HUES48 (cell line): ENCODE data around the gene SELENON.

Experiments
- H3K27ac ChIP-seq: one replicate; pipeline ENCODE4 v1.7.0; 2013; ENCODE audit warnings: low read depth, low read length, inconsistent platforms
- H3K27me3 ChIP-seq: 2 replicates; pipeline ENCODE4 v1.6.1; 2013; ENCODE audit warnings: mild to moderate bottlenecking, low read length; ENCODE audit not compliant: control insufficient read depth, insufficient read depth
- H3K36me3 ChIP-seq: 2 replicates; pipeline ENCODE4 v1.6.1; 2013; ENCODE audit warnings: low read length; ENCODE audit not compliant: control insufficient read depth, insufficient read depth
- H3K4me1 ChIP-seq: 2 replicates; pipeline ENCODE4 v1.6.1; 2013; ENCODE audit warnings: mild to moderate bottlenecking, low read length; ENCODE audit not compliant: control insufficient read depth, insufficient read depth
- H3K4me3 ChIP-seq: 2 replicates; pipeline ENCODE4 v1.5.1; 2013; ENCODE audit warnings: mild to moderate bottlenecking, low read depth, low read length
- H3K9ac ChIP-seq: 2 replicates; pipeline ENCODE4 v1.6.1; 2013; ENCODE audit warnings: mild to moderate bottlenecking, low read depth, low read length, moderate library complexity
- H3K9me3 ChIP-seq: 2 replicates; pipeline ENCODE4 v1.6.1; 2013; ENCODE audit warnings: low read length; ENCODE audit not compliant: control insufficient read depth, insufficient read depth

The SELENON gene

GRCh38 chr1:25763493-25763892, 36.5 kb upstream of the SELENON start:
- no peaks in the 10 kb centered on the region for H3K9me3 ChIP-seq
- H3K27me3 ChIP-seq = no peaks in the 10 kb centered on the region
- no peak overlapping the region for H3K4me3 ChIP-seq
- no peak overlapping the region for H3K9ac ChIP-seq
- H3K36me3 ChIP-seq = no peaks in the 10 kb centered on the region
- peaks cover 6% of the 10 kb centered on the region; the same call in 1 of the 2 replicates for H3K4me1 ChIP-seq
- H3K27ac ChIP-seq = no peak overlapping the region

GRCh38 chr1:25765136-25765922, 34.7 kb upstream of the SELENON start:
- Histone ChIP-seq H3K27me3 (no peaks in the 10 kb centered on the region), H3K27ac (no peak overlapping the region), H3K4me3 (no peak overlapping the region)

GRCh38 chr1:25765923-25766589, 33.9 kb upstream of the SELENON start:
- Histone ChIP-seq H3K36me3 (no peaks in the 10 kb centered on the region), H3K4me3 (no peak overlapping the region), H3K27me3 (no peaks in the 10 kb centered on the region), H3K9me3 (no peaks in the 10 kb centered on the region), H3K9ac (no peak overlapping the region), H3K4me1 (peaks cover 5% of the 10 kb centered on the region; the same call in 1 of the 2 replicates), H3K27ac (no peak overlapping the region)

More at GRCh38 chr1:25765136-25765922, 34.7 kb upstream of the SELENON start:
- no peaks in the 10 kb centered on the region for H3K36me3 ChIP-seq
- no peak overlapping the region for H3K9ac ChIP-seq
- H3K9me3 ChIP-seq = no peaks in the 10 kb centered on the region
- peaks cover 5% of the 10 kb centered on the region; the same call in 1 of the 2 replicates for H3K4me1 ChIP-seq

- H3K27me3 ChIP-seq = no peaks in the 10 kb centered on the region
- no peak overlapping the region for H3K27ac ChIP-seq
- no peak overlapping the region for H3K9ac ChIP-seq
- H3K4me1 ChIP-seq = peaks cover 5% of the 10 kb centered on the region; the same call in 1 of the 2 replicates
- no peaks in the 10 kb centered on the region for H3K9me3 ChIP-seq
- H3K36me3 ChIP-seq = no peaks in the 10 kb centered on the region
- no peak overlapping the region for H3K4me3 ChIP-seq
Observed at GRCh38 chr1:25766721-25767436, 33.1 kb upstream of the SELENON start.

GRCh38 chr1:25767437-25767770, 32.6 kb upstream of the SELENON start:
- no peaks in the 10 kb centered on the region for H3K27me3 ChIP-seq
- H3K4me1 ChIP-seq = peaks cover 5% of the 10 kb centered on the region; the same call in 1 of the 2 replicates
- H3K9me3 ChIP-seq = no peaks in the 10 kb centered on the region

GRCh38 chr1:25768999-25769398, 31.0 kb upstream of the SELENON start:
- Histone ChIP-seq H3K36me3 (no peaks in the 10 kb centered on the region), H3K9me3 (no peaks in the 10 kb centered on the region), H3K9ac (no peak overlapping the region), H3K4me1 (peaks cover 5% of the 10 kb centered on the region; the same call in 1 of the 2 replicates), H3K4me3 (no peak overlapping the region), H3K27me3 (no peaks in the 10 kb centered on the region), H3K27ac (no peak overlapping the region)

More at GRCh38 chr1:25767437-25767770, 32.6 kb upstream of the SELENON start:
- Histone ChIP-seq H3K4me3 (no peak overlapping the region), H3K36me3 (no peaks in the 10 kb centered on the region), H3K27ac (no peak overlapping the region), H3K9ac (no peak overlapping the region)

- Histone ChIP-seq H3K4me3 (no peak overlapping the region), H3K36me3 (no peaks in the 10 kb centered on the region), H3K27ac (no peak overlapping the region), H3K9ac (no peak overlapping the region), H3K27me3 (no peaks in the 10 kb centered on the region), H3K9me3 (no peaks in the 10 kb centered on the region), H3K4me1 (peaks cover 6% of the 10 kb centered on the region; the same call in 1 of the 2 replicates)
Observed at GRCh38 chr1:25769625-25770383, 30.2 kb upstream of the SELENON start.

GRCh38 chr1:25770541-25771220, 29.3 kb upstream of the SELENON start:
- H3K27ac ChIP-seq = no peak overlapping the region
- H3K9me3 ChIP-seq = no peaks in the 10 kb centered on the region
- peaks cover 15% of the 10 kb centered on the region; the same call in 1 of the 2 replicates for H3K4me1 ChIP-seq
- H3K9ac ChIP-seq = no peak overlapping the region
- no peaks in the 10 kb centered on the region for H3K36me3 ChIP-seq
- no peak overlapping the region for H3K4me3 ChIP-seq
- no peaks in the 10 kb centered on the region for H3K27me3 ChIP-seq

- no peak overlapping the region for H3K27ac ChIP-seq
- H3K4me1 ChIP-seq = peaks cover 10% of the 10 kb centered on the region; the same call in 1 of the 2 replicates
- no peaks in the 10 kb centered on the region for H3K36me3 ChIP-seq
- no peak overlapping the region for H3K4me3 ChIP-seq
- no peaks in the 10 kb centered on the region for H3K9me3 ChIP-seq
- no peaks in the 10 kb centered on the region for H3K27me3 ChIP-seq
- H3K9ac ChIP-seq = no peak overlapping the region
Observed at GRCh38 chr1:25771221-25772114, 28.5 kb upstream of the SELENON start.
